GM18520 (cell line): Measurements from ENCODE around the gene MARCHF3.

Experiments
- ATAC-seq: cut with Tn5 transposase; IDR thresholded peaks from one replicate; pipeline ENCODE4 v1.9.1; 2021; ENCODE audit not compliant: unreplicated experiment

Gene MARCHF3

GRCh38 chr5:126883564-126884245 lies 146.7 kb downstream of the MARCHF3 start:
- no peak for ATAC-seq

DNA sequence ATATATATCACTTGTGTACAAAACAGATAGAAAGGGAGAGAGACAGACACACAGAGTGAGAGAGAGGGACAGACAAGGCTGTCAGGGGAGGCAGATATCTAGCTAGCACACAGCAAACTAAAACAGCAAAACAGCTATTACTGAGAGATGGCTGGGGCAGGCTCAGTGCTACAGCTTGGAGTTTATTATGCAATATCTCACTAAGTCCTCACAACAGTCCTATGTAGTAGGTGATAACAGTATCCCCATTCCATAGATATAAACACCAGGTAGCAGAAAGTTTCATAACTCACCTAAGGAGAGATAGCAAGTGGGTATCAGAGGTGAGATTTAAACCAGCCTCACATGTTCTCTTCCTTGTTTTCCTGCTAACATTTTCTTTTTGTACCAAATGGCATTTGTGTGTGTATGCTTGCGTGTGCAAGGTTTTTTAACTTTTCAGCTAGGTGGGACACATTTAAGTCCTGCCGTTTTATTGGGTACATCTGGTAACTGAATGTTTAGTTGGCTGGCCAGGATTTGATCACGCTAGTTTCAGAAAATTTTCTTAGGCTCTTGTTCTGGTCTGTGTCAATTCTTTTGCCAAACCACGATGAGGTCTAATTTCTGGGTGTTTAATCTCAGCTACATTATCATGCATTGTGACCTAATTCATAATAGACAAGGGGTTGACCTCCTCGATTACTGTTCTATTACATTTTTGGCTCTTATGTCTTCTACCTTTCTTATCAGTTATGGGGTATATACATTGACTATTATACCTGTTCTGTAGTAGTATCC lies 148.3 kb downstream of the MARCHF3 start:
- ATAC-seq: no peak

DNA sequence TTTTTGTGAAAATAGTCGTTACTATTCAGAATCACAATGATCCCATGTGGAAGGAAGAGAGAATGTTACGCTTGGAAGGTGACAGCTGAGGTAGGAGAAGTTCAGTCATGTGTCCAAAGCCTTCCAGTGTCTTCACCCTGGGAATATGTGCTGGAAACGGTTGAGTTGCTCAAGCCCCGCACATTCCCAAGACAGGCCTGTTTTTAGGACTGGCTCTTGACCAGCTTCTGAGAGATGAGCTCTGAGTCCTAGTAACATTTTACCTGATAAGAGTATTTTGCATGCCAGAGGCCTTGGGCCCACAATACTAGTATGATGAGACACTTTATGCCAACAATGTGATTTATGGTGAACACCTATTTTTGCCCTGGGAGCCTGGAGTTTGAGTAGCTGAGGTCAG lies 151.7 kb downstream of the MARCHF3 start:
- ATAC-seq: no peak

DNA sequence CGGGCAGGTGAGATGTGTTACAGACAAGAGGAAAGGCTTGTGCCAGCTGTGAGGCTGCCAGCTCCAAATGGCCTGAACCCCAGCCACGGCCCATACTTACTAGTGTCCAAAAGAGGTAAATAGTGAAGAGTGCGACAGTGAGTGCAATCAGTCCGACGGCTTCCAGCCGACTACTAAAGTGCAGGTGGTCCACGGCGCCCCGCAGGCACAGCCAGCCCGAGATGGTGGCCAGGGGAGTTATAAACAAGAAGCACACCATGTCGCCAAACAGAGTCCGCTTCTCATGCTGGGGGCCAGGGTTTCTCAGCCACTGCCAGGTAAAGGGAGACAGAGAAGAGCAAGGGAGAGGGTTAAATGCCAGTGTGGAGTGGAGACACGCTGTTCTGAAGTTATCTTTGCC lies 152.3 kb downstream of the MARCHF3 start:
- no peak for ATAC-seq

GRCh38 chr5:126877602-126878001 lies 152.8 kb downstream of the MARCHF3 start:
- ATAC-seq: no peak

DNA sequence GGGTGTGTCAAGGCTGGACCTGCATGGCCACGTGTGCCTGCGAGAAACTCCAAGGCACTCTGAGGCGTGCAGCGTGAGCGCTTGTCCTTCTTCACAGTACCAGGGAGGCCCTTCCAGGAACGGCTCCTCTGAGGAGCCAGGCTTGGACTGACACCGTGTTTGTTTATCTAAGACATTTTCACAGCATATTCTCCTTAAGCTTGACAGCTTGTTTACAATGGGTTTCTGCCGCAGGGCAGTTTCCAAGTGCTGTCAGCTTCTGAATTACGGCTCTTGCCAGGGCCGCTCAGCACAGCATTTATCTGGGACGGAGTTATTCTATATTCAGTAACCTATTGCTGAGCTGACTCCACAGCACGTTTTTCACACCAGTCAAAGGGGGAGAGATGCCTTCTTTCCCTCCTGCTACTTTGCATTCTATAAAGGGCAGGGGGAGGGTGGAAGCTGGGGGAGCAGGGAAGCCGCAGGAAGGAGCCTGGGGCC lies 155.0 kb downstream of the MARCHF3 start:
- ATAC-seq: no peak

- no peak for ATAC-seq
Observed at GRCh38 chr5:126872561-126873354, 157.6 kb downstream of the MARCHF3 start.

DNA sequence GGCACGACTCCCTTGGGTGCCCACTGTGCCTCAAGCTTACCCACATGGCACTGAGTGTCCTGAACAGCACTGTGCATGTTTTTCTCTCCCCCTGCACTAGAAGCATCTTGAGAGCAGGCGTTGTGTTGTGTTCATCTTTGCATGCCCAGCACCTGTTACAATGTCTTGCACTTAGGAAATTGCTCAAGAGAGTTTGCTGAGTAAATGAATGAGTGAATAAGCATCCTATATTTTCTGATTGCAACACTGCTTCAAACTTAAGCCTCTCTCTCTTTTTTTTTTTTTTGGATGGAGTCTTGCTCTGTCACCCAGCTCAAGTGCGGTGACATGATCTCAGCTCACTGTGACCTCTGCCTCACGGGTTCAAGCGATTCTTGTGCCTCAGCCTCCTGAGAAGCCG lies 158.9 kb downstream of the MARCHF3 start:
- ATAC-seq: no peak

GRCh38 chr5:126869005-126869451 lies 161.3 kb downstream of the MARCHF3 start:
- no peak for ATAC-seq

DNA sequence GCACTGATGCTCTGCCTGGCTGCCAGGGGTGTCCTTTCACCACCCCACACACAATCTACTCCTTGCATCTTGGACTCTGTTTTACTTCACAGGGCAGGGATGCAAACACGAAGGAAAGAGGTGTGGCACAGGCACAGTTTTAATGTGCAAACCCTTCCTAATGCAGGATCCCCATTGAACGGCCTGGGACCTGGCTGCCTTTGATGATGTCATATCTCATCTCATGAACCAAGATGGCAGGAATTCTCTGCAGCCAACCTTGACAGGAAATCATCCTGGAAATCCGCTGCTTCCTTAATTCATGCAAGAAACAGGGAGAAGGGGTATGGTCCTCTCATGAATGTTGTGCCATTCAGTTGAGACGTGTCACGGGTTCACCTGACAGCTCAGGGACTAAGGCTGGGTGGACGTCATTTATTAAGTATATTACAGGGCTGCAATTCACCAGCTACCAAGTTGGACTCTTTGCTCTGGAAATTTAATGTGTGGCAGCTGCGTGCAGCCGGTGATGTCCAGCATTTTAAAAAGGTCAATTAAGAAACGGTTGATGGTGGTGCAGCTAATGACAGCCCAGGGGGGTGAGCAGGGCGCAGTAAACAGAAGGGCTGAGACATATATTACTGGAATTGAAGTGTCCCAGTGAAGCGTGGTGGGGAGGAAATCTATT lies 161.9 kb downstream of the MARCHF3 start:
- ATAC-seq: no peak

DNA sequence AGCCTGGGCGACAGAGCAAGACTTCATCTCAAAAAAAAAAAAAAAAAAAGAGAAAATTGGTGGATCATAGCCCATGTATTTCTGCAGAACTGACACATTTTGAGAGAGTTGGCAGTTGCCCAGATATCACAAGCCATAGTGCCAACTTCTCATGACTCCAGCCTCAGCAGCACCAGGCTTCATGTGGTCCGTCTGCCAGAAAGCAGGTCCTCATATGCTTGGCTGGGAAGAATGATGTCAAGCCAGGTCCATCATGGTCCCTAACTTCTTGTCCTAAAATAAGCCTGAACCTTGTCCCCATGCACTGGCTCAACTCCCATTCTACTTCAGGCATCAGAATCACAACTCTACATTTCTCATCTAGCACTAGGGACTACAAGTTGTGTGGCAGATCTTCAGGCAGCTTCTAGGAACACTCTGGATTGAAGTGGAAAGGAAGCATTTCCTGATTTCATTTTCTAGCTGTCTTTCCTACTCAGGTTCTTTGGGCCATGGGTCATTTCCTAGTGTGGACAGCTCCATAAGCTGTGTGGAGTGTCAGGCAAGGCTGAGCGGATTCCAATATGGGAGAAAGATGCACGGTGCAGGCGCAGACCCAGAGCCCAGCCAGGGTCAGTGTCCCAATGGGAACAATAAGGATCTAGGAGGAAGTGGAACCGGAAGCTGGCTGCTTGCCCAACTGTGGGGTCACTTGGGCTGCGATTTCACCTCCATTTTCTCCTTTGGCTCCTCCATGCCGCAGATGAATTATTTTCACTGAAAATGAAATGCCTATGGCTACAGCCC lies 163.3 kb downstream of the MARCHF3 start:
- no peak for ATAC-seq

DNA sequence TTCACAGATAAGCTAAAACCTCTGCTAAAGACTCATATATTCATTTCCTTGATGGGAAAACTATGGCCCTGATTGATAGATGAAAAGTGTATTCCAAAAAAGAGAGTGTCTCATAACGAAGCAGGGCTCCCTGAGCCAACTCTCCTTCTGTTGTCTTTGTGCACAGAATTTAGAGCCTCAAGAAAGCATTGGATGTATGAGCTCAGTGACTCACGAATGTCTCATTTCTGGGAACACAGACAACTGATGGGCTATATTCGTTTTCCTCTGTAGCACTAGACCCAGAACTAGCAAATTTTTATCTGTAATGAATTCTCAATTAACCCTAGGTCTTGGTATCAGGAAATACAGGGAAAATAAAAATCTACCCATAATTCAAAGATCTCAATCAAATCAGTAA lies 165.1 kb downstream of the MARCHF3 start:
- ATAC-seq: no peak

DNA sequence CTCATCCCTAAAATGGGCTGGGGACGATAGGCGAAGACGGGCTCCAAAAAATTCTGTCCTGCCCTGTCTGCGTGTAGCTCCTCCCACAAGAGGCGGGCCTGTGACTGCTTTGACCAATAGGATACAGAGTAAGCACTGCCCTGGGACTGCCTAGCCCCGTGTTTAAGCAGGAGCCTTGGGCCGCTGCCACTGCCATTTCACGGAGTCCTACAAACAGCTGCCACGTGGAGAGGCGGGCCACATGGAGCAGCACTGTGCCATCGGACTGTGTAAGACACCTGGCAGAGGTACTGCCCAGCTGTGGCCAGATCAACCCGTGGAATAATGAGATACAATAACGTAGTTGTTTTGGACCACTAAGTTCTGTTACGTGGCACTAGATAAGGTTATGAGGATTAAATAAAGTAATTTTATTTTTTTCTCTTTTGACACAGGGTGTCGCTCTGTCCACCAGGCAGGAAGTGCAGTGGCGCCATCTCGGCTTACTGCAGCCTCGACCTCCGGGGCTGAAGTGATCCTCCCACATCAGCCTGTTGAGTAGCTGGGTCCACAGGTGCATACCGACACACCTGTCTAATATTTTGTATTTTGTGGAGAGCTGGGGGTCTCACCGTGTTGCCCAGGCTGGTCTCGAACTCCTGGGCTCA lies 166.2 kb downstream of the MARCHF3 start:
- ATAC-seq: no peak

DNA sequence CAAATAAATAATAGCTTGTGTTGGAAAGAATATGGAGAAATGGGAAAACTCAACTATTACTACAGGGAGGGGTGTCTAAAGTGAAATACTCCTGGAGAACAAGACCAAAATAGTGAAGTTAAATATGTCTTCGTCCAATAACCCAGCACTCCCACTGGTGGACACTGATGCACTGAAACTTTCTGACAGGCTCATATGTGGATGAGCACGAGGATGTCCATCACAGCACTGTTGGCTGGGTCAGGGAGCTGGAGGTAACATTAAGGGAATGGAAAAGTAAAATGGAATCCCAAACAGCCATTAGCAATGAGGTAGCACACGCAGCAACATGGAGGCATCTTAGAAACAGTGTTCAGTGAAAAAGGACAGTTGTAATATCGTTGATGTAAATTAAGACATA lies 167.0 kb downstream of the MARCHF3 start:
- no peak for ATAC-seq

GRCh38 chr5:126858441-126858840 lies 171.9 kb downstream of the MARCHF3 start:
- no peak for ATAC-seq

GRCh38 chr5:126857472-126858410 lies 172.6 kb downstream of the MARCHF3 start:
- no peak for ATAC-seq

DNA sequence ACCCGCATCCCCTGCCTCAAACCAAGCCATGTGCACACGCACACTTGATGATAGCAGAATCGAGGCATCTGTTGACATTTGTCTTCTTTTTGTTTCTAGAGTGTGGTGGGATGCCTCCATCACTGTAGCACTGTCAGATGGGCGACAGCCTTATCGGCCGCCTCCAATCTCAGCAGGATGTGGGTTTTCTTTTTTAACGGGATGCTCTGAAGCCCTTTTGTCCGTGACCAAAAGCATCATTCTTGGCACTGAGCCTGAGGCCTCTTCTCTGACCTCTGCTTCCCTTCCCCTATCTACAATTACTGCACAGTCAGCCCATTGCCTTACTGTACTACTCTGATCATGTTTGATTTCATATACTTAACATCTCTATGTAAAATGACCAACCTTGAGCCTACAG lies 175.1 kb downstream of the MARCHF3 start:
- ATAC-seq: no peak

DNA sequence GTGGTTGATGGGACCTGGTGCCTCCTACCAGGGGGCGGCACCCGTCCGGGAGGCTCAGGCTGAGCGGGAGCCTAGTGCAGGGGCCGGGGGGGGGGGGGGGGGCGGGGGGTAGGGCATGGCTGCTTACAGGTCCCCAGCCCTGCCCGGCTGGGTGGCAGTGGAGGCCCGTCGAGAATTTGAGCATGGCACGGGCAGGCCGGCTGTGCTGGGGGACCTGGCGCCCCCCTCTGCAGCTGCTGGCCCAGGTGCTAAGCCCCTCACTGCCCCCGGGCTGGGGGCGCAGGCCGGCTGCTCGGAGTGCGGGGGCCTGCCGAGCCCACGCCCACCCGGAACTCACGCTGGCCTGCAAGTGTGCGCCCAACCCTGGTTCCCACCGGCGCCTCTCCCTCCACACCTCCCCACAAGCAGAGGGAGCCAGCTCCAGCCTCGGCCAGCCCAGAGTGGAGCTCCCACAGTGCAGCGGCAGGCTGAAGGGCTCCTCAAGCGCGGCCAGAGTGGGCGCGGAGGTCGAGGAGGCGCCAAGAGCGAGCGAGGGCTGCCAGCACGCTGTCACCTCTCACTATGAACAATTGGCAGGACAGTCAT lies 175.7 kb downstream of the MARCHF3 start:
- ATAC-seq: no peak
